IMR-90 (cell line): ENCODE data around the gene NR1D1. TPM values are rescaled to one million over a fixed set of nuclear protein-coding genes. Genes with fewer than 3 reads are reported as not detected.
A peak's percentile ranks its signal among the peaks of the same experiment; 100 is the strongest.

Experiments used
- ATAC-seq: fragments of 200-7000 bp; cut with Tn5 transposase; 2 replicates; pipeline ENCODE4 v1.9.1; 2020; ENCODE audit warnings: low read depth, mild to moderate bottlenecking, moderate library complexity
- BruUV-seq: library from RNA; stranded (reverse); fragments of 400-500 nt; replicated peaks from 2 replicates; lab custom pipeline; 2021; lab: Mats Ljungman, UMichigan
- CTCF ChIA-PET: fragments of 300-600 bp; formaldehyde crosslinking; extraction: SDS; loops from one replicate; lab custom pipeline; 2021; ENCODE audit warnings: antibody characterized with exemption; lab: Yijun Ruan, JAX
- POLR2A ChIA-PET: fragments of 300-600 bp; sonication (Branson Sonifier 250); formaldehyde crosslinking; loops from one replicate; lab custom pipeline; 2022; ENCODE audit warnings: antibody characterized with exemption; ENCODE audit not compliant: unreplicated experiment; lab: Charles Lee
- DNase-seq: peaks from one replicate; pipeline ENCODE4 v3.0.0; 2013
- H2AFZ ChIP-seq: replicated peaks from 2 replicates; pipeline ENCODE3; 2013; ENCODE audit warnings: low read length, mild to moderate bottlenecking; ENCODE audit not compliant: poor library complexity
- H2AK5ac ChIP-seq: 2 replicates; pipeline ENCODE4 v1.6.1; 2013; ENCODE audit warnings: low read depth, low read length, inconsistent platforms
- H2AK9ac ChIP-seq: replicated peaks from 2 replicates; pipeline ENCODE3; 2013; ENCODE audit warnings: mild to moderate bottlenecking, low read depth, low read length, moderate library complexity; ENCODE audit not compliant: poor library complexity
- H2BK120ac ChIP-seq: 2 replicates; pipeline ENCODE4 v1.6.1; 2013; ENCODE audit warnings: low read depth, low read length, inconsistent platforms
- H2BK15ac ChIP-seq: 3 replicates; pipeline ENCODE4 v1.6.1; 2013; ENCODE audit warnings: low read depth, low read length, inconsistent platforms
- H2BK20ac ChIP-seq: 2 replicates; pipeline ENCODE4 v1.6.1; 2013; ENCODE audit warnings: low read depth, mild to moderate bottlenecking, inconsistent platforms, low read length, moderate library complexity
- H2BK5ac ChIP-seq: 2 replicates; pipeline ENCODE4 v1.6.1; 2013; ENCODE audit warnings: mild to moderate bottlenecking, low read depth, low read length, inconsistent platforms; ENCODE audit not compliant: poor library complexity, severe bottlenecking
- H3K14ac ChIP-seq: replicated peaks from 2 replicates; pipeline ENCODE4 v1.6.1; 2013; ENCODE audit warnings: low read depth, low read length, inconsistent platforms
- H3K18ac ChIP-seq: 2 replicates; pipeline ENCODE4 v1.6.1; 2013; ENCODE audit warnings: low read depth, low read length, control low read depth
- H3K23ac ChIP-seq: 2 replicates; pipeline ENCODE4 v1.6.1; 2013; ENCODE audit warnings: low read depth, low read length, inconsistent platforms
- H3K27ac ChIP-seq: 2 replicates; pipeline ENCODE4 v1.5.1; 2013; ENCODE audit warnings: mild to moderate bottlenecking, control low read depth, low read length; ENCODE audit not compliant: insufficient read depth
- H3K27me3 ChIP-seq: 2 replicates; pipeline ENCODE4 v1.6.1; 2013; ENCODE audit warnings: low read length; ENCODE audit not compliant: control insufficient read depth, insufficient read depth
- H3K36me3 ChIP-seq: 2 replicates; pipeline ENCODE4 v1.6.1; 2013; ENCODE audit warnings: low read length, mixed read lengths; ENCODE audit not compliant: control insufficient read depth, insufficient read depth
- H3K4ac ChIP-seq: 2 replicates; pipeline ENCODE4 v1.6.1; 2013; ENCODE audit warnings: low read depth, low read length, inconsistent platforms
- H3K4me1 ChIP-seq: 2 replicates; pipeline ENCODE4 v1.6.1; 2013; ENCODE audit warnings: low read length, mixed read lengths; ENCODE audit not compliant: control insufficient read depth, insufficient read depth
- H3K4me2 ChIP-seq: 2 replicates; pipeline ENCODE4 v1.6.1; 2013; ENCODE audit warnings: low read depth, mild to moderate bottlenecking, control low read depth, low read length, moderate library complexity
- H3K4me3 ChIP-seq: 2 replicates; pipeline ENCODE4 v1.5.1; 2013; ENCODE audit warnings: low read depth, mild to moderate bottlenecking, control low read depth, low read length, moderate library complexity; ENCODE audit not compliant: insufficient read depth
- H3K56ac ChIP-seq: 2 replicates; pipeline ENCODE4 v1.6.1; 2013; ENCODE audit warnings: low read length, inconsistent platforms; ENCODE audit not compliant: insufficient read depth; ENCODE audit errors: extremely low read depth
- H3K79me1 ChIP-seq, 2 experiments: 2 replicates each; pipeline ENCODE4 v1.6.1; 2013; ENCODE audit warnings: low read length in 2 of 2, inconsistent platforms in 1 of 2, low read depth in 1 of 2
- H3K9ac ChIP-seq: 2 replicates; pipeline ENCODE4 v1.6.1; 2013; ENCODE audit warnings: low read depth, low read length, control low read depth
- H3K9me1 ChIP-seq: 2 replicates; pipeline ENCODE4 v1.6.1; 2013; ENCODE audit warnings: low read length, inconsistent platforms; ENCODE audit not compliant: insufficient read depth
- H3K9me3 ChIP-seq: 2 replicates; pipeline ENCODE4 v1.6.1; 2013; ENCODE audit warnings: low read length; ENCODE audit not compliant: control insufficient read depth, insufficient read depth
- H4K20me1 ChIP-seq: 2 replicates; pipeline ENCODE4 v1.6.1; 2013; ENCODE audit warnings: low read length, inconsistent platforms; ENCODE audit not compliant: insufficient read depth
- H4K5ac ChIP-seq: 2 replicates; pipeline ENCODE4 v1.6.1; 2013; ENCODE audit warnings: mild to moderate bottlenecking, low read depth, low read length, control low read depth
- H4K8ac ChIP-seq, 2 experiments: 2 replicates each; pipeline ENCODE4 v1.6.1; 2013; ENCODE audit warnings: low read depth in 2 of 2, low read length in 2 of 2, control low read depth in 1 of 2, inconsistent platforms in 1 of 2
- H4K91ac ChIP-seq: 2 replicates; pipeline ENCODE4 v1.6.1; 2013; ENCODE audit warnings: low read depth, low read length, inconsistent platforms; ENCODE audit not compliant: insufficient read depth
- ELK1 ChIP-seq: fragments of 150-350 bp; IDR thresholded peaks from 2 replicates; pipeline ENCODE4 v1.6.1; 2016; ENCODE audit warnings: low read depth, mild to moderate bottlenecking, low read length, moderate library complexity, borderline replicate concordance
- NFE2L2 ChIP-seq: fragments of 150-350 bp; IDR thresholded peaks from 2 replicates; pipeline ENCODE4 v1.6.1; 2016; ENCODE audit warnings: low read depth, mild to moderate bottlenecking, low read length
- RCOR1 ChIP-seq: IDR thresholded peaks from 2 replicates; pipeline ENCODE4 v1.6.1; 2012; ENCODE audit warnings: mild to moderate bottlenecking, low read length, improper control_type of control experiment; ENCODE audit not compliant: insufficient replicate concordance
- RFX5 ChIP-seq: IDR thresholded peaks from 2 replicates; pipeline ENCODE4 v1.8.0; 2012; ENCODE audit warnings: low read depth, mild to moderate bottlenecking, low read length, moderate library complexity
- WGBS, 2 experiments: methylation state at CpG; one replicate each; pipeline versions ENCODE4 v1.1.5 to v1.1.7; 2013; ENCODE audit warnings: missing lambda C conversion rate in 2 of 2; ENCODE audit not compliant: insufficient read length in 1 of 2; ENCODE audit errors: extremely low coverage in 2 of 2; 5-methylcytosine and 5-hydroxymethylcytosine counted together
- dilution Hi-C: fragments of 300-500 bp; cut with HindIII; formaldehyde crosslinking; loops from one replicate; pipeline ENCODE4 v1.14.3; 2018; ENCODE audit warnings: low sequenced_read_pairs; ENCODE audit not compliant: unreplicated experiment
- in situ Hi-C: fragments of 300-500 bp; cut with MboI; formaldehyde crosslinking; loops from 3 replicates; pipeline ENCODE4 v1.14.3; 2019; ENCODE audit warnings: low sequenced_read_pairs, inconsistent platforms, mixed read lengths
- intact Hi-C: fragments of 100-400 bp; cut with micrococcal nuclease; formaldehyde crosslinking; loops from 2 replicates; pipeline ENCODE4 v1.10.0; 2022
- polyA plus RNA-seq, 3 experiments: library from polyadenylated mRNA; depleted of rRNA; stranded (reverse); fragments of >200 nt; gene quantifications; 2 replicates each; pipeline ENCODE4 v1.2.3, GENCODE V29; 2012; ENCODE audit warnings: low replicate concordance in 1 of 3
- total RNA-seq: library from RNA; depleted of rRNA; stranded (reverse); fragments of >200 nt; gene quantifications from 2 replicates; pipeline ENCODE4 v1.2.3, GENCODE V29; 2012
- TF ChIP-seq, protein P1 (sequence below): fragments of 150-350 bp; IDR thresholded peaks from 2 replicates; pipeline ENCODE4 v1.6.1; 2017; ENCODE audit warnings: mild to moderate bottlenecking, antibody characterized with exemption, low read length, low read depth
- TF ChIP-seq, protein P2 (sequence below): conservative IDR thresholded peaks from 2 replicates; pipeline ENCODE4 v1.5.1; 2012; ENCODE audit warnings: mild to moderate bottlenecking, low read depth, low read length, improper control_type of control experiment

The NR1D1 gene
- total and polyA plus RNA-seq, 2 of the 4 experiments (the other 2 are of a cell fraction), result 0.36 to 7.2 TPM

- intact Hi-C loops, result no loop called here
- no peak overlapping the region for H4K91ac ChIP-seq
- H3K18ac ChIP-seq, result no peak overlapping the region
- H3K4me3 ChIP-seq, result no peak overlapping the region
- no peak overlapping the region for H3K23ac ChIP-seq
- no peak overlapping the region for H3K9ac ChIP-seq
- H3K4me1 ChIP-seq, result peaks cover 46% of the 10 kb centered on the region
- dilution Hi-C loops, result no loop called here
- peak overlapping the region; percentile 37 for H2AK9ac ChIP-seq
- ATAC-seq (no peak), DNase-seq (no peak)
- no peak overlapping the region for H4K5ac ChIP-seq
- H3K79me1 ChIP-seq, result peaks cover 23 to 81% of the 10 kb centered on the region in 2 experiments
- H3K56ac ChIP-seq, result no peak overlapping the region
- in situ Hi-C loops, result no loop called here
- H3K27me3 ChIP-seq, result no peaks in the 10 kb centered on the region
- POLR2A ChIA-PET, result no interaction called here
- TF ChIP-seq, protein P1, sequence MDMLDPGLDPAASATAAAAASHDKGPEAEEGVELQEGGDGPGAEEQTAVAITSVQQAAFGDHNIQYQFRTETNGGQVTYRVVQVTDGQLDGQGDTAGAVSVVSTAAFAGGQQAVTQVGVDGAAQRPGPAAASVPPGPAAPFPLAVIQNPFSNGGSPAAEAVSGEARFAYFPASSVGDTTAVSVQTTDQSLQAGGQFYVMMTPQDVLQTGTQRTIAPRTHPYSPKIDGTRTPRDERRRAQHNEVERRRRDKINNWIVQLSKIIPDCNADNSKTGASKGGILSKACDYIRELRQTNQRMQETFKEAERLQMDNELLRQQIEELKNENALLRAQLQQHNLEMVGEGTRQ, result no peak
- TF ChIP-seq RCOR1, result no peak
- TF ChIP-seq, protein P2, sequence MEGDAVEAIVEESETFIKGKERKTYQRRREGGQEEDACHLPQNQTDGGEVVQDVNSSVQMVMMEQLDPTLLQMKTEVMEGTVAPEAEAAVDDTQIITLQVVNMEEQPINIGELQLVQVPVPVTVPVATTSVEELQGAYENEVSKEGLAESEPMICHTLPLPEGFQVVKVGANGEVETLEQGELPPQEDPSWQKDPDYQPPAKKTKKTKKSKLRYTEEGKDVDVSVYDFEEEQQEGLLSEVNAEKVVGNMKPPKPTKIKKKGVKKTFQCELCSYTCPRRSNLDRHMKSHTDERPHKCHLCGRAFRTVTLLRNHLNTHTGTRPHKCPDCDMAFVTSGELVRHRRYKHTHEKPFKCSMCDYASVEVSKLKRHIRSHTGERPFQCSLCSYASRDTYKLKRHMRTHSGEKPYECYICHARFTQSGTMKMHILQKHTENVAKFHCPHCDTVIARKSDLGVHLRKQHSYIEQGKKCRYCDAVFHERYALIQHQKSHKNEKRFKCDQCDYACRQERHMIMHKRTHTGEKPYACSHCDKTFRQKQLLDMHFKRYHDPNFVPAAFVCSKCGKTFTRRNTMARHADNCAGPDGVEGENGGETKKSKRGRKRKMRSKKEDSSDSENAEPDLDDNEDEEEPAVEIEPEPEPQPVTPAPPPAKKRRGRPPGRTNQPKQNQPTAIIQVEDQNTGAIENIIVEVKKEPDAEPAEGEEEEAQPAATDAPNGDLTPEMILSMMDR, result no peak
- TF ChIP-seq NFE2L2, result no peak
- no peak for TF ChIP-seq ELK1
- no peak for TF ChIP-seq RFX5
- no peaks in the 10 kb centered on the region for H3K9me3 ChIP-seq
- no peak overlapping the region for H2AFZ ChIP-seq
- H2BK5ac ChIP-seq, result no peak overlapping the region
- no peak overlapping the region for H3K14ac ChIP-seq
- H3K36me3 ChIP-seq, result peaks cover 21% of the 10 kb centered on the region
- peaks cover 24% of the 10 kb centered on the region for H3K9me1 ChIP-seq
- H4K8ac ChIP-seq, result no peak overlapping the region
- H2BK15ac ChIP-seq, result no peak overlapping the region
- H2BK20ac ChIP-seq, result no peak overlapping the region
- H3K4ac ChIP-seq, result no peak overlapping the region
- H2AK5ac ChIP-seq, result no peak overlapping the region; the same call in 1 of the 2 replicates
- WGBS, 2 experiments, result 100% methylated on average over 1 of the region's 7 CpGs; no CpG with 5 or more reads in 1 of the 2 experiments
- H4K20me1 ChIP-seq, result peaks cover 32% of the 10 kb centered on the region
- H3K27ac ChIP-seq, result no peak overlapping the region
- no peak overlapping the region for H2BK120ac ChIP-seq
- no TSS peak for BruUV-seq
- CTCF ChIA-PET, result interaction anchor here (0.6 to 3.0 kb wide), 2 partner anchors 20 to 63 kb away, joined by 3 to 11 read pairs; partner anchors contain the start of gene MED24
- H3K4me2 ChIP-seq, result no peak overlapping the region
Observed at GRCh38 chr17:40073454-40074174, 26.8 kb downstream of the NR1D1 start.
